B cell (primary cell): ENCODE measurements around the gene GZMB. TPM values are rescaled to one million over a fixed set of nuclear protein-coding genes. Genes with fewer than 3 reads are reported as not detected.

Experiments
- ATAC-seq: fragments of 200-7000 bp; cut with Tn5 transposase; one replicate; pipeline ENCODE4 v1.10.0; 2021; ENCODE audit warnings: low read depth, mild to moderate bottlenecking, moderate number of reproducible peaks, moderate library complexity
- CTCF ChIA-PET: fragments of 350-600 bp; sonication (Branson Sonifier 250); formaldehyde crosslinking; loops from one replicate; lab custom pipeline; 2021; ENCODE audit warnings: antibody characterized with exemption, inconsistent platforms; lab: Charles Lee
- POLR2A ChIA-PET: fragments of 350-600 bp; sonication (Branson Sonifier 250); formaldehyde crosslinking; loops from one replicate; lab custom pipeline; 2021; ENCODE audit warnings: antibody characterized with exemption; lab: Charles Lee
- DNase-seq: peaks from one replicate; pipeline ENCODE4 v3.0.0; 2013
- H2AFZ ChIP-seq: 2 replicates; pipeline ENCODE4 v1.6.1; 2012; ENCODE audit warnings: mild to moderate bottlenecking, low read depth, low read length; ENCODE audit not compliant: insufficient read depth, poor library complexity, severe bottlenecking
- H3K27ac ChIP-seq, 2 donors: 1 replicate in 1 of 2; 2 replicates in 1 of 2; pipeline ENCODE4 v1.5.1; 2012 to 2013; ENCODE audit warnings: low read length in 2 of 2, mild to moderate bottlenecking in 2 of 2, moderate library complexity in 1 of 2
- H3K27me3 ChIP-seq, 4 experiments: fragments of 200-600 bp in 1 of 4; sonication (generic) in 1 of 4; replicated peaks in 1 of 4; 1 replicate in 2 of 4; 2 replicates in 2 of 4; pipeline versions ENCODE4 v1.6.1 to v1.7.0; 2013 to 2016; ENCODE audit warnings: low read length in 3 of 4, mild to moderate bottlenecking in 2 of 4, mixed read lengths in 1 of 4, moderate library complexity in 1 of 4; ENCODE audit not compliant: insufficient read depth in 4 of 4, control insufficient read depth in 3 of 4; ENCODE audit errors: control extremely low read depth in 1 of 4
- H3K36me3 ChIP-seq, 2 experiments: replicated peaks in 1 of 2; 1 replicate in 1 of 2; 2 replicates in 1 of 2; pipeline versions ENCODE4 v1.6.1 to v1.7.1; 2013; ENCODE audit warnings: low read length in 1 of 2; ENCODE audit not compliant: insufficient read depth in 2 of 2, control insufficient read depth in 1 of 2; ENCODE audit errors: control extremely low read depth in 1 of 2, extremely low read depth in 1 of 2
- H3K4me1 ChIP-seq, 2 donors: fragments of 200-600 bp in 1 of 2; sonication (generic) in 1 of 2; 1 replicate in 1 of 2; 2 replicates in 1 of 2; pipeline versions ENCODE4 v1.5.1 to v1.6.1; 2013 to 2017; ENCODE audit warnings: low read length in 2 of 2; ENCODE audit not compliant: control insufficient read depth in 2 of 2, insufficient read depth in 2 of 2
- H3K4me2 ChIP-seq: replicated peaks from 2 replicates; pipeline ENCODE3; 2012; ENCODE audit warnings: mild to moderate bottlenecking, low read depth, low read length; ENCODE audit not compliant: poor library complexity, severe bottlenecking
- H3K4me3 ChIP-seq, 5 experiments: fragments of 200-600 bp in 1 of 5; sonication (generic) in 1 of 5; 1 replicate in 3 of 5; 2 replicates in 2 of 5; pipeline versions ENCODE4 v1.5.1 to v1.7.0; 2011 to 2016; ENCODE audit warnings: low read length in 4 of 5, mild to moderate bottlenecking in 4 of 5, low read depth in 2 of 5, control low read depth in 1 of 5, moderate library complexity in 1 of 5; ENCODE audit not compliant: insufficient read depth in 1 of 5; ENCODE audit errors: control extremely low read depth in 1 of 5, extremely low read depth in 1 of 5
- H3K79me2 ChIP-seq: fragments of 200-600 bp; sonication (generic); one replicate; pipeline ENCODE4 v1.6.0; 2016; ENCODE audit warnings: low read length; ENCODE audit not compliant: control insufficient read depth, insufficient read depth
- H3K9ac ChIP-seq: fragments of 200-600 bp; sonication (generic); 2 replicates; pipeline ENCODE4 v1.6.1; 2017; ENCODE audit warnings: mild to moderate bottlenecking, low read length, moderate library complexity
- H3K9me3 ChIP-seq, 3 donors: one replicate each; pipeline versions ENCODE4 v1.6.1 to v1.7.1; 2013; ENCODE audit warnings: low read length in 2 of 3; ENCODE audit not compliant: control insufficient read depth in 2 of 3, insufficient read depth in 1 of 3; ENCODE audit errors: control extremely low read depth in 1 of 3
- H4K20me1 ChIP-seq: 2 replicates; pipeline ENCODE4 v1.6.0; 2012; ENCODE audit warnings: mild to moderate bottlenecking, low read length; ENCODE audit not compliant: insufficient read depth, control insufficient read depth, poor library complexity, severe bottlenecking
- H3K27ac Mint-ChIP-seq: one replicate; pipeline ENCODE4 v1.8.0; 2021; ENCODE audit warnings: mixed read lengths
- H3K27me3 Mint-ChIP-seq: one replicate; pipeline ENCODE4 v1.8.0; 2021; ENCODE audit warnings: mixed read lengths
- H3K4me1 Mint-ChIP-seq: one replicate; pipeline ENCODE4 v1.8.0; 2021; ENCODE audit warnings: mixed read lengths
- H3K4me3 Mint-ChIP-seq: one replicate; pipeline ENCODE4 v1.8.0; 2021; ENCODE audit warnings: mixed read lengths
- H3K9me3 Mint-ChIP-seq: one replicate; pipeline ENCODE4 v1.8.0; 2022; ENCODE audit warnings: mixed read lengths; ENCODE audit not compliant: insufficient read depth
- CTCF ChIP-seq: fragments of 200-600 bp; IDR thresholded peaks from one replicate; pipeline ENCODE4 v1.8.0; 2022; ENCODE audit warnings: antibody characterized with exemption, mild to moderate bottlenecking
- EZH2 ChIP-seq: IDR thresholded peaks from 2 replicates; pipeline ENCODE4 v1.6.1; 2012; ENCODE audit warnings: borderline replicate concordance, low read depth, mild to moderate bottlenecking, moderate library complexity, low read length; ENCODE audit not compliant: insufficient read depth, poor library complexity, severe bottlenecking
- WGBS: methylation state at CpG from one replicate; pipeline ENCODE4 v1.1.5; 2013; ENCODE audit warnings: missing lambda C conversion rate; ENCODE audit not compliant: insufficient coverage; 5-methylcytosine and 5-hydroxymethylcytosine counted together
- intact Hi-C: fragments of 100-400 bp; cut with micrococcal nuclease; formaldehyde crosslinking; loops from one replicate; pipeline ENCODE4 v1.10.0; 2022
- polyA minus RNA-seq: library from RNA; depleted of rRNA, polyadenylated mRNA; stranded (reverse); fragments of >200 nt; gene quantifications from 2 replicates; pipeline ENCODE4 v1.2.3, GENCODE V29; 2012
- polyA plus RNA-seq: library from polyadenylated mRNA; depleted of rRNA; stranded (reverse); fragments of >200 nt; gene quantifications from 2 replicates; pipeline ENCODE4 v1.2.3, GENCODE V29; 2012
- total RNA-seq, 2 donors: library from RNA; stranded (reverse); fragments of 120-200 nt in 1 of 2; gene quantifications; 1 replicate in 1 of 2; 2 replicates in 1 of 2; pipeline versions ENCODE4 v1.2.3 to v1.2.4, GENCODE V29; 2013 to 2022

Gene GZMB
- total RNA-seq, result 1.1 and 1.5 TPM in 2 replicates
- 0.75 TPM for total RNA-seq (2013)
- 0.88 and 1.3 TPM in 2 replicates for polyA plus RNA-seq
- polyA minus RNA-seq, result 0.34 and 1.4 TPM in 2 replicates

GRCh38 chr14:24634158-24634557 is at the start of gene GZMB:
GZMB (minus strand) TSS chr14:24634190; CDS start chr14:24634160, 30 bp downstream.
- Histone ChIP-seq H3K4me1 (no peaks in the 10 kb centered on the region), H3K27me3 (no peaks in the 10 kb centered on the region), H3K36me3 (no peaks in the 10 kb centered on the region), H3K4me3 (no peak within 1 kb of the TSS), H2AFZ (no peak within 1 kb of the TSS), H3K4me2 (no peak within 1 kb of the TSS), H3K79me2 (no peaks in the 10 kb centered on the region), H3K27ac (no peak within 1 kb of the TSS), H3K9me3 (no peaks in the 10 kb centered on the region), H3K9ac (no peak within 1 kb of the TSS), H4K20me1 (no peaks in the 10 kb centered on the region)
- ChIA-PET POLR2A (no interaction called here), CTCF (no interaction called here)
- TF ChIP-seq CTCF (no peak), EZH2 (no peak)
- Mint-ChIP-seq H3K27me3 (peaks cover 3% of the 10 kb centered on the region), H3K27ac (no peak within 1 kb of the TSS), H3K4me1 (no peaks in the 10 kb centered on the region), H3K9me3 (no peaks in the 10 kb centered on the region), H3K4me3 (no peak within 1 kb of the TSS)
- DNase-seq, result no peak
- intact Hi-C loops, result no loop called here
- 75% methylated on average over 1 of the region's 2 CpGs for WGBS
- ATAC-seq, result no peak

GRCh38 chr14:24681056-24681455 is 47.1 kb upstream of the GZMB start:
- Histone ChIP-seq H3K4me2 (no peak overlapping the region), H3K79me2 (no peaks in the 10 kb centered on the region), H3K9ac (no peak overlapping the region), H3K27me3 (no peaks in the 10 kb centered on the region), H3K36me3 (no peaks in the 10 kb centered on the region), H3K27ac (no peak overlapping the region), H3K4me3 (no peak overlapping the region), H3K4me1 (peaks cover 14 to 17% of the 10 kb centered on the region in 2 donors), H3K9me3 (no peaks in the 10 kb centered on the region), H2AFZ (no peak overlapping the region), H4K20me1 (no peaks in the 10 kb centered on the region)
- intact Hi-C loops, result no loop called here
- Mint-ChIP-seq H3K27ac (no peak overlapping the region), H3K4me3 (no peak overlapping the region), H3K9me3 (no peaks in the 10 kb centered on the region), H3K4me1 (peaks cover 27% of the 10 kb centered on the region), H3K27me3 (no peaks in the 10 kb centered on the region)
- POLR2A ChIA-PET, result no interaction called here
- ATAC-seq (no peak), DNase-seq (no peak)
- no CpG with 5 or more reads among the region's 1 CpG for WGBS
- CTCF ChIA-PET, result interaction anchor here (0.9 to 5.6 kb wide), 8 partner anchors 9 to 1120 kb away, joined by 3 to 74 read pairs (median 13); partner anchors contain the start of gene GZMH
- TF ChIP-seq CTCF (no peak), EZH2 (no peak)
